ENCODE data around the gene ZNF132. TPM values are rescaled to one million over a fixed set of nuclear protein-coding genes. Genes with fewer than 3 reads are reported as not detected.
A peak's percentile ranks its signal among the peaks of the same experiment; 100 is the strongest.

ZNF132 gene
- total RNA-seq, 4 donors from 2014 or later: 3.0 to 5.1 (median 3.5) TPM

GRCh38 chr19:58386576-58387337 is 53.2 kb downstream of the ZNF132 start, which contains the start of gene RPS5:
Gene RPS5 (plus strand): TSS chr19:58387269. CDS start chr19:58388138, 869 bp downstream.
- H3K36me3 ChIP-seq: peaks cover 0 to 16% (median 3%) of the 10 kb centered on the region in 4 donors
- TF ChIP-seq POLR2A (IDR thresholded peaks at IDR 0.05) (peak; percentile 81), CTCF (IDR thresholded peaks at IDR 0.05) (peak in 1 of 5 experiments; percentile 27), EP300 (IDR thresholded peaks at IDR 0.05; ENCODE audit: low read depth) (no peak), POLR2AphosphoS5 (IDR thresholded peaks at IDR 0.05) (peak; percentile 66 to 91 (median 87))
- intact Hi-C loops (cut with DNase I; ENCODE audit: low total_unique reads) (loop anchor here (2.0 kb wide), 1 partner anchor 14 kb away; no protein-coding TSS in a partner anchor), in situ Hi-C loops (cut with MboI; ENCODE audit: low pct_ligation_motif_present in 1 of 4, low pct_unique_long_range_greater_than_20kb in 1 of 4, low sequenced_read_pairs in 3 of 4) (no loop called here)
- peak; percentile 96 for DNase-seq
- WGBS, 2 donors (ENCODE audit: low coverage in 1 of 2): 0 to 1% methylated on average over 8 to 45 of the region's 64 CpGs
- peak within 1 kb of the TSS; percentile 99 for H3K27ac ChIP-seq
- no peaks in the 10 kb centered on the region for H3K9me3 ChIP-seq
- peak within 1 kb of the TSS; percentile 46 to 80 (median 68) for H3K4me3 ChIP-seq
- no peaks in the 10 kb centered on the region for H3K27me3 ChIP-seq
- peaks cover 17 to 42% (median 25%) of the 10 kb centered on the region in 4 donors for H3K4me1 ChIP-seq

- peak overlapping the region; percentile 99 for H3K27ac ChIP-seq
- H3K4me1 ChIP-seq: peaks cover 17 to 46% (median 30%) of the 10 kb centered on the region in 4 donors
- WGBS, 2 donors (ENCODE audit: low coverage in 1 of 2): 9% methylated on average over 32 of the region's 36 CpGs; no CpG with 5 or more reads in 1 of the 2 donors
- DNase-seq: no peak
- H3K4me3 ChIP-seq: peak overlapping the region; percentile 46 to 80 (median 68)
- H3K9me3 ChIP-seq: no peaks in the 10 kb centered on the region
- peaks cover 0 to 9% (median 3%) of the 10 kb centered on the region in 4 donors for H3K36me3 ChIP-seq
- in situ Hi-C loops (cut with MboI; ENCODE audit: low pct_ligation_motif_present in 1 of 4, low pct_unique_long_range_greater_than_20kb in 1 of 4, low sequenced_read_pairs in 3 of 4) (no loop called here), intact Hi-C loops (cut with DNase I; ENCODE audit: low total_unique reads) (loop anchor here (2.0 kb wide), 1 partner anchor 15 kb away; no protein-coding TSS in a partner anchor)
- H3K27me3 ChIP-seq: no peaks in the 10 kb centered on the region
- TF ChIP-seq CTCF (IDR thresholded peaks at IDR 0.05) (no peak), POLR2AphosphoS5 (IDR thresholded peaks at IDR 0.05) (no peak), EP300 (IDR thresholded peaks at IDR 0.05; ENCODE audit: low read depth) (no peak), POLR2A (IDR thresholded peaks at IDR 0.05) (no peak)
These were observed 53.9 kb downstream of the ZNF132 start for GRCh38 chr19:58385891-58386575.

GRCh38 chr19:58385313-58385890 is 54.6 kb downstream of the ZNF132 start:
- peaks cover 17 to 41% (median 30%) of the 10 kb centered on the region in 4 donors for H3K4me1 ChIP-seq
- intact Hi-C loops (cut with DNase I; ENCODE audit: low total_unique reads) (no loop called here), in situ Hi-C loops (cut with MboI; ENCODE audit: low pct_ligation_motif_present in 1 of 4, low pct_unique_long_range_greater_than_20kb in 1 of 4, low sequenced_read_pairs in 3 of 4) (no loop called here)
- peak overlapping the region in 2 of 4 donors; percentile 64 to 80 for H3K4me3 ChIP-seq
- no peaks in the 10 kb centered on the region for H3K9me3 ChIP-seq
- H3K36me3 ChIP-seq: peaks cover 0 to 6% (median 2%) of the 10 kb centered on the region in 4 donors
- DNase-seq: no peak
- H3K27ac ChIP-seq: peak overlapping the region; percentile 99
- TF ChIP-seq CTCF (IDR thresholded peaks at IDR 0.05) (no peak), POLR2AphosphoS5 (IDR thresholded peaks at IDR 0.05) (no peak), EP300 (IDR thresholded peaks at IDR 0.05; ENCODE audit: low read depth) (no peak), POLR2A (IDR thresholded peaks at IDR 0.05) (no peak)
- 78% methylated on average over 9 of the region's 9 CpGs; no CpG with 5 or more reads in 1 of the 2 donors for WGBS, 2 donors (ENCODE audit: low coverage in 1 of 2)
- no peaks in the 10 kb centered on the region for H3K27me3 ChIP-seq
